Spleen (tissue), 7 donors: Measurements from ENCODE around the gene ST7.

Experiments used
- POLR2A ChIP-seq, 3 donors: fragments of 450-650 bp; IDR thresholded peaks; one replicate each; pipeline ENCODE4 v1.5.1; 2017; ENCODE audit warnings: antibody characterized with exemption in 3 of 3, mild to moderate bottlenecking in 1 of 3
- TF ChIP-seq, protein P1 (sequence below), 11 experiments: fragments of 200-600 bp in 7 of 11; fragments of 450-650 bp in 4 of 11; sonication (generic) in 4 of 11; IDR thresholded peaks in 8 of 11; conservative IDR thresholded peaks in 3 of 11; 1 replicate in 7 of 11; 2 replicates in 4 of 11; pipeline versions ENCODE4 v1.4.0 to v1.8.0; 2016 to 2021; ENCODE audit warnings: antibody characterized with exemption in 11 of 11, inconsistent platforms in 4 of 11, mild to moderate bottlenecking in 1 of 11
- donor health status: DM: no; HTN: no; CAD: no; lungs with moderate emphysema.
- donor health status: DM: no; HTN: no; CAD: no.
- donor health status: DM: no; HTN: no; CAD: no.

DNA sequence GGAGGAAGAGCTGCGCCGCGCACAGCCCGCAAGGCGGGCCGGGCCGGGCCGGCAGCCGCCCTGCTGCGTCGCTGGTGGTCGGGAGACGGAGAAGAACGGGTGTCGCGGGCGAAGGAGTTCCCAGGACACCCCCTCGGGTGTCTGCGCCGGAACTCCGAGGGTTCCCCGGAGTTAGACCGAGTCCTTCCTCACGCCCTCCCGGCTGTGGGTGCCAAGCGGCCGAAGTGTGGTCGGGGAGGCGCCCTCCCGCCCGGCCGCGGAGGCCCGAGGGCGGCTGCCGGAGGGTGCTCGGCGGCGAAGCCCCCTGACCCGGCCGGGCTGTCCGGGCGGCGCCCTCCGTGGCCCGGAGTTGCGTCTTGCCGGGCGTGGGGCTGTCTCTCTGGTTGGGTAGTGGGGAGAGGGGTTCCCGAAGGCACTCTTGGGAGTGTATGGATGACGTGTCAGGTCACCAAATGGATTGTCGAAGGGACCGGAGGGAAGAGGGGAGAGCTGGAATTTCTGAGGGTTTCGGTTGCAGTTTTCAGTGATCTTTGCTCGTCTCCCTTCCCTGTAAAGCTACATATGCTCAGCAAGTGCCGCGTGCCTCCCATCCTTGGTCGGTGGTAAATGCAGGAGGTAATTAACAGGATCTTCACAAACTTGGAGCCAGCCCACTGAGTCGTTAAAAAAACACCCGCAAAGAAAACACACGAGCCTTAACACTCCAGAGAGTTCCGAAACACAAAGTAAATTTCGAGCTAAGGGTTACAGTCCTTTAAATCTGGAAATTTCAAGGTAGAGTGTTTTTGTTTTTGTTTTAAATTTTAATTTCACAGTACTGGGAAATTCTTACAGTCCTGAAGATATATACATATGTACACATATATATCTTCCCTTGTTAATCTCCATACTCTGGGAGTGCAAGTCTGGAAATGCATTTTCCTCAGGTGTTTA, 871 bp downstream of the ST7 start:
- TF ChIP-seq, protein P1, sequence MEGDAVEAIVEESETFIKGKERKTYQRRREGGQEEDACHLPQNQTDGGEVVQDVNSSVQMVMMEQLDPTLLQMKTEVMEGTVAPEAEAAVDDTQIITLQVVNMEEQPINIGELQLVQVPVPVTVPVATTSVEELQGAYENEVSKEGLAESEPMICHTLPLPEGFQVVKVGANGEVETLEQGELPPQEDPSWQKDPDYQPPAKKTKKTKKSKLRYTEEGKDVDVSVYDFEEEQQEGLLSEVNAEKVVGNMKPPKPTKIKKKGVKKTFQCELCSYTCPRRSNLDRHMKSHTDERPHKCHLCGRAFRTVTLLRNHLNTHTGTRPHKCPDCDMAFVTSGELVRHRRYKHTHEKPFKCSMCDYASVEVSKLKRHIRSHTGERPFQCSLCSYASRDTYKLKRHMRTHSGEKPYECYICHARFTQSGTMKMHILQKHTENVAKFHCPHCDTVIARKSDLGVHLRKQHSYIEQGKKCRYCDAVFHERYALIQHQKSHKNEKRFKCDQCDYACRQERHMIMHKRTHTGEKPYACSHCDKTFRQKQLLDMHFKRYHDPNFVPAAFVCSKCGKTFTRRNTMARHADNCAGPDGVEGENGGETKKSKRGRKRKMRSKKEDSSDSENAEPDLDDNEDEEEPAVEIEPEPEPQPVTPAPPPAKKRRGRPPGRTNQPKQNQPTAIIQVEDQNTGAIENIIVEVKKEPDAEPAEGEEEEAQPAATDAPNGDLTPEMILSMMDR (IDR thresholded peaks at IDR 0.05 in 8 of 11, conservative IDR thresholded peaks at IDR 0.05 in 3 of 11), result no peak
- no peak for TF ChIP-seq POLR2A (IDR thresholded peaks at IDR 0.05)
